Endothelial cell of umbilical vein (primary cell): ENCODE measurements around the gene RPS5.

ENCODE experiments used
- EZH2 ChIP-seq: IDR thresholded peaks from 2 replicates; pipeline ENCODE4 v1.6.1; 2012; ENCODE audit warnings: borderline replicate concordance, low read depth, mild to moderate bottlenecking, moderate library complexity, low read length, inconsistent platforms; ENCODE audit not compliant: severe bottlenecking
- JUN ChIP-seq: IDR thresholded peaks from 2 replicates; pipeline ENCODE4 v1.6.1; 2011; ENCODE audit warnings: borderline replicate concordance, low read depth; ENCODE audit not compliant: insufficient read length, insufficient read depth
- MYC ChIP-seq: IDR thresholded peaks from one replicate; pipeline ENCODE4 v1.6.1; 2011; ENCODE audit warnings: mild to moderate bottlenecking, low read depth, low read length
- POLR2A ChIP-seq: IDR thresholded peaks from 2 replicates; pipeline ENCODE4 v1.6.1; 2012; ENCODE audit warnings: low read depth, mild to moderate bottlenecking, control low read depth, low read length
- POLR2AphosphoS5 ChIP-seq: IDR thresholded peaks from 2 replicates; pipeline ENCODE4 v1.6.1; 2012; ENCODE audit warnings: low read depth, mild to moderate bottlenecking, control low read depth, low read length, moderate library complexity; ENCODE audit not compliant: insufficient read depth
- TF ChIP-seq, protein P1 (sequence below): IDR thresholded peaks from 2 replicates; pipeline ENCODE4 v1.6.1; 2011; ENCODE audit not compliant: insufficient read depth, insufficient read length
- TF ChIP-seq, protein P2 (sequence below), 2 donors: IDR thresholded peaks; 1 replicate in 1 of 2; 2 replicates in 1 of 2; pipeline ENCODE4 v1.5.1; 2011; ENCODE audit warnings: low read length in 2 of 2, mild to moderate bottlenecking in 2 of 2, moderate library complexity in 2 of 2, control low read depth in 1 of 2, inconsistent platforms in 1 of 2, low read depth in 1 of 2; ENCODE audit not compliant: insufficient read depth in 1 of 2; ENCODE audit errors: extremely low read depth in 1 of 2

DNA sequence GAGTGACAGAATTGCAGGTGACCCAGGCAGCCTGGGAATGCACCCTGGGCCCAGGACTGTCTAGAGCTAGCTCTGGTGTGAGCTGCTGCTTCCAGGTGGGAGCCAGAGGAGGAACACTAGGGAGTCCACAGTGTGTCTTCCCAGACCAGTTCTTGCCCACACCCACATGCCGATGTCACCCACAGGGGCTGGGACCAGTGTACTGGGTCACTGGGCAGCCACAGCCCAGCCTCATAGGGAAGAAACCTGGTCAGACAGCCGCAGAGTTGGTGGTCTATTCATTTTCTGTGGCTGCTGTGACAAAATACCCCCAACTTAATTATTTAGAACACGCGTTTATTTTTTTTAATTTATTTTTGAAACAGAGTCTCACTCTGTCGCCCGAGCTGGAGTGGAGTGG lies 11.5 kb downstream of the RPS5 start:
- TF ChIP-seq, protein P1, sequence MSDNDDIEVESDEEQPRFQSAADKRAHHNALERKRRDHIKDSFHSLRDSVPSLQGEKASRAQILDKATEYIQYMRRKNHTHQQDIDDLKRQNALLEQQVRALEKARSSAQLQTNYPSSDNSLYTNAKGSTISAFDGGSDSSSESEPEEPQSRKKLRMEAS, result no peak
- TF ChIP-seq, protein P2, sequence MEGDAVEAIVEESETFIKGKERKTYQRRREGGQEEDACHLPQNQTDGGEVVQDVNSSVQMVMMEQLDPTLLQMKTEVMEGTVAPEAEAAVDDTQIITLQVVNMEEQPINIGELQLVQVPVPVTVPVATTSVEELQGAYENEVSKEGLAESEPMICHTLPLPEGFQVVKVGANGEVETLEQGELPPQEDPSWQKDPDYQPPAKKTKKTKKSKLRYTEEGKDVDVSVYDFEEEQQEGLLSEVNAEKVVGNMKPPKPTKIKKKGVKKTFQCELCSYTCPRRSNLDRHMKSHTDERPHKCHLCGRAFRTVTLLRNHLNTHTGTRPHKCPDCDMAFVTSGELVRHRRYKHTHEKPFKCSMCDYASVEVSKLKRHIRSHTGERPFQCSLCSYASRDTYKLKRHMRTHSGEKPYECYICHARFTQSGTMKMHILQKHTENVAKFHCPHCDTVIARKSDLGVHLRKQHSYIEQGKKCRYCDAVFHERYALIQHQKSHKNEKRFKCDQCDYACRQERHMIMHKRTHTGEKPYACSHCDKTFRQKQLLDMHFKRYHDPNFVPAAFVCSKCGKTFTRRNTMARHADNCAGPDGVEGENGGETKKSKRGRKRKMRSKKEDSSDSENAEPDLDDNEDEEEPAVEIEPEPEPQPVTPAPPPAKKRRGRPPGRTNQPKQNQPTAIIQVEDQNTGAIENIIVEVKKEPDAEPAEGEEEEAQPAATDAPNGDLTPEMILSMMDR (IDR thresholded peaks at IDR 0.05; ENCODE audit: extremely low read depth in 1 of 2, insufficient read depth in 1 of 2, low read depth in 1 of 2, low read length in 2 of 2), result no peak
- TF ChIP-seq EZH2 (no peak), POLR2A (no peak), POLR2AphosphoS5 (no peak), JUN (no peak), MYC (no peak)
